HFFc6 (cell line): Measurements from ENCODE around the gene TMEM35A. TPM values are rescaled to one million over a fixed set of nuclear protein-coding genes. Genes with fewer than 3 reads are reported as not detected.
A peak's percentile ranks its signal among the peaks of the same experiment; 100 is the strongest.

ENCODE experiments used
- DNase-seq: peaks from one replicate; pipeline ENCODE4 v3.0.0-alpha.2; 2018
- H3K27ac Mint-ChIP-seq: 2 replicates; pipeline ENCODE4 v1.8.0; 2020; ENCODE audit warnings: mild to moderate bottlenecking, mixed read lengths
- H3K27me3 Mint-ChIP-seq: 2 replicates; pipeline ENCODE4 v1.8.0; 2021; ENCODE audit warnings: mild to moderate bottlenecking, moderate library complexity, mixed read lengths; ENCODE audit not compliant: insufficient read depth
- H3K36me3 Mint-ChIP-seq: 2 replicates; pipeline ENCODE4 v1.8.0; 2021; ENCODE audit warnings: low read depth, mixed read lengths
- H3K4me1 Mint-ChIP-seq: 2 replicates; pipeline ENCODE4 v1.8.0; 2020; ENCODE audit warnings: low read depth, mixed read lengths
- H3K4me3 Mint-ChIP-seq: 2 replicates; pipeline ENCODE4 v1.8.0; 2020; ENCODE audit warnings: mild to moderate bottlenecking, moderate library complexity, mixed read lengths
- H3K9me3 Mint-ChIP-seq: 2 replicates; pipeline ENCODE4 v1.8.0; 2020; ENCODE audit warnings: mild to moderate bottlenecking, mixed read lengths
- CTCF ChIP-seq: fragments of 200-600 bp; sonication (generic); IDR thresholded peaks from 2 replicates; pipeline ENCODE4 v1.5.0; 2021; ENCODE audit warnings: antibody characterized with exemption, mild to moderate bottlenecking
- total RNA-seq, 6 experiments: library from RNA; stranded (reverse); fragmentation: NEBNext Ultra II Directional; extraction: Animal tissue kit (Norgen Biotek cat#: 25700); gene quantifications; 2 replicates in 1 of 6; 3 replicates in 5 of 6; pipeline ENCODE4 v1.2.3, GENCODE V29; 2021

Gene TMEM35A
- total RNA-seq, 6 experiments from 2014 or later: 2.3 to 4.5 (median 3.8) TPM

GRCh38 chrX:101117701-101118100, 39.0 kb downstream of the TMEM35A start:
- no peak for DNase-seq
- Mint-ChIP-seq H3K9me3 (no peaks in the 10 kb centered on the region), H3K36me3 (peaks cover 5% of the 10 kb centered on the region; the same call in 1 of the 2 replicates), H3K27ac (no peak overlapping the region), H3K27me3 (no peaks in the 10 kb centered on the region), H3K4me1 (no peaks in the 10 kb centered on the region), H3K4me3 (no peak overlapping the region)
- TF ChIP-seq CTCF: no peak

GRCh38 chrX:101136235-101136634, 57.6 kb downstream of the TMEM35A start:
- Mint-ChIP-seq H3K4me3 (no peak overlapping the region; the same call in 1 of the 2 replicates), H3K27me3 (peaks cover 4% of the 10 kb centered on the region), H3K4me1 (peaks cover 16% of the 10 kb centered on the region), H3K27ac (peak overlapping the region; percentile 59), H3K36me3 (peaks cover 23% of the 10 kb centered on the region), H3K9me3 (no peaks in the 10 kb centered on the region)
- no peak for TF ChIP-seq CTCF
- DNase-seq: no peak

Other genes starting within 250 kb of the TMEM35A start
- not detected for gene NOX1, start 204.5 kb upstream of the TMEM35A start, total RNA-seq
- not detected for gene XKRX, start 150.0 kb upstream of the TMEM35A start, total RNA-seq
- gene ARL13A, start 109.2 kb upstream of the TMEM35A start, total RNA-seq: not detected
- 10 to 100 TPM; 14.5 to 16.2 (median 15.7) TPM for gene TRMT2B, start 26.8 kb upstream of the TMEM35A start, total RNA-seq
- gene CENPI, start 19.3 kb downstream of the TMEM35A start, total RNA-seq: 10 to 100 TPM in 5 of 6 experiments, 1 to 10 TPM in 1; 6.7 to 15.7 (median 14.3) TPM
- under 1 TPM; 0.30 to 0.55 (median 0.37) TPM for gene DRP2, start 140.9 kb downstream of the TMEM35A start, total RNA-seq
- under 1 TPM; 0.15 to 0.59 (median 0.36) TPM for gene TAF7L, start 212.5 kb downstream of the TMEM35A start, total RNA-seq